HG02852 (cell line): Measurements from ENCODE around the gene RNF152.

Source experiments
- ATAC-seq: cut with Tn5 transposase; IDR thresholded peaks from one replicate; pipeline ENCODE4 v1.9.1; 2021; ENCODE audit warnings: mild to moderate bottlenecking, moderate library complexity; ENCODE audit not compliant: unreplicated experiment

Gene RNF152

GRCh38 chr18:61854578-61855448 is 38.0 kb downstream of the RNF152 start:
- ATAC-seq = no peak

- ATAC-seq = no peak
These were observed 39.0 kb downstream of the RNF152 start for GRCh38 chr18:61853855-61854254.

GRCh38 chr18:61852496-61852895 is 40.3 kb downstream of the RNF152 start:
- ATAC-seq = no peak

GRCh38 chr18:61851940-61852451 is 40.8 kb downstream of the RNF152 start:
- no peak for ATAC-seq

- no peak for ATAC-seq
These were observed 41.5 kb downstream of the RNF152 start for GRCh38 chr18:61851279-61851678.

GRCh38 chr18:61850756-61851155 is 42.1 kb downstream of the RNF152 start:
- no peak for ATAC-seq

- ATAC-seq = no peak
These were observed 45.5 kb downstream of the RNF152 start for GRCh38 chr18:61847164-61847791.

GRCh38 chr18:61845197-61845596 is 47.6 kb downstream of the RNF152 start:
- ATAC-seq = no peak

- ATAC-seq = no peak
These were observed 48.1 kb downstream of the RNF152 start for GRCh38 chr18:61844726-61845125.

- ATAC-seq = no peak
These were observed 50.7 kb downstream of the RNF152 start for GRCh38 chr18:61842146-61842545.

GRCh38 chr18:61841706-61842105 is 51.1 kb downstream of the RNF152 start:
- ATAC-seq = no peak

- ATAC-seq = no peak
These were observed 52.5 kb downstream of the RNF152 start for GRCh38 chr18:61840324-61840723.

GRCh38 chr18:61838521-61838920 is 54.3 kb downstream of the RNF152 start:
- ATAC-seq = no peak

- ATAC-seq = no peak
These were observed 58.8 kb downstream of the RNF152 start for GRCh38 chr18:61833978-61834377.

- no peak for ATAC-seq
These were observed 59.4 kb downstream of the RNF152 start for GRCh38 chr18:61833387-61833786.

- ATAC-seq = no peak
These were observed 59.9 kb downstream of the RNF152 start for GRCh38 chr18:61832858-61833257.

- no peak for ATAC-seq
These were observed 61.7 kb downstream of the RNF152 start for GRCh38 chr18:61831071-61831470.

GRCh38 chr18:61829108-61829507 is 63.7 kb downstream of the RNF152 start:
- no peak for ATAC-seq

GRCh38 chr18:61827591-61827990 is 65.2 kb downstream of the RNF152 start:
- ATAC-seq = no peak

GRCh38 chr18:61825386-61825785 is 67.4 kb downstream of the RNF152 start:
- no peak for ATAC-seq

- no peak for ATAC-seq
These were observed 68.0 kb downstream of the RNF152 start for GRCh38 chr18:61824733-61825363.

GRCh38 chr18:61823595-61823994 is 69.2 kb downstream of the RNF152 start:
- no peak for ATAC-seq
